Peyer's patch (tissue), 4 donors: ENCODE data around the gene MIA. TPM values are rescaled to one million over a fixed set of nuclear protein-coding genes. Genes with fewer than 3 reads are reported as not detected.
A peak's percentile ranks its signal among the peaks of the same experiment; 100 is the strongest.
"Not testable (repeated sequence)": the region's sequence is repeated elsewhere in the genome, so short reads cannot be mapped to it uniquely, and the experiment has no call there.

Experiments used
- DNase-seq, 3 donors: peaks; one replicate each; pipeline ENCODE4 v3.0.0-alpha.2; 2017 to 2019
- H3K27ac ChIP-seq, 4 donors: fragments of 200-600 bp; sonication (generic); one replicate each; pipeline ENCODE4 v1.5.1; 2016 to 2019
- H3K27me3 ChIP-seq, 2 donors: fragments of 200-600 bp; sonication (generic); one replicate each; pipeline ENCODE4 v1.5.1; 2019
- H3K36me3 ChIP-seq, 3 donors: fragments of 200-600 bp; sonication (generic); one replicate each; pipeline ENCODE4 v1.5.1; 2016 to 2019
- H3K4me1 ChIP-seq, 4 donors: fragments of 200-600 bp; sonication (generic); one replicate each; pipeline ENCODE4 v1.5.1; 2016 to 2019
- H3K4me3 ChIP-seq, 4 donors: fragments of 200-600 bp; sonication (generic); 1 replicate in 3 of 4; 2 replicates in 1 of 4; pipeline ENCODE4 v1.5.1; 2016 to 2019; ENCODE audit warnings: mild to moderate bottlenecking in 1 of 4
- H3K9me3 ChIP-seq, 4 donors: fragments of 200-600 bp; sonication (generic); one replicate each; pipeline ENCODE4 v1.5.1; 2016 to 2019; ENCODE audit warnings: mild to moderate bottlenecking in 1 of 4
- CTCF ChIP-seq, 6 experiments: fragments of 450-650 bp in 4 of 6; fragments of 200-600 bp in 2 of 6; sonication (generic) in 1 of 6; IDR thresholded peaks; one replicate each; pipeline ENCODE4 v1.5.1; 2017 to 2019; ENCODE audit warnings: antibody characterized with exemption in 6 of 6, mild to moderate bottlenecking in 3 of 6, moderate library complexity in 1 of 6
- POLR2A ChIP-seq, 2 donors: fragments of 450-650 bp; IDR thresholded peaks; one replicate each; pipeline ENCODE4 v1.5.1; 2017; ENCODE audit warnings: antibody characterized with exemption in 2 of 2, mild to moderate bottlenecking in 2 of 2, moderate library complexity in 2 of 2
- total RNA-seq, 4 donors: library from RNA; depleted of rRNA; stranded (reverse); fragments of >200 nt; gene quantifications; one replicate each; pipeline ENCODE4 v1.1.0, GENCODE V29; 2016

The MIA gene
- total RNA-seq, 4 donors from 2014 or later: 4.0 TPM; not detected in 3

GRCh38 chr19:40813182-40813581, 37.9 kb downstream of the MIA start:
- Histone ChIP-seq H3K36me3 (peaks cover 0 to 9% (median 0%) of the 10 kb centered on the region in 3 donors), H3K9me3 (no peaks in the 10 kb centered on the region), H3K4me1 (peaks cover 0 to 34% (median 4%) of the 10 kb centered on the region in 4 donors), H3K27ac (peak overlapping the region in 1 of 4 donors; percentile 50), H3K4me3 (no peak overlapping the region), H3K27me3 (no peaks in the 10 kb centered on the region)
- TF ChIP-seq CTCF (IDR thresholded peaks at IDR 0.05) (no peak), POLR2A (IDR thresholded peaks at IDR 0.05) (no peak)
- no peak for DNase-seq

GRCh38 chr19:40815223-40815622, 39.9 kb downstream of the MIA start:
- no peak overlapping the region for H3K4me3 ChIP-seq
- H3K9me3 ChIP-seq: no peaks in the 10 kb centered on the region
- no peaks in the 10 kb centered on the region for H3K27me3 ChIP-seq
- no peak overlapping the region for H3K27ac ChIP-seq
- no peak for TF ChIP-seq CTCF (IDR thresholded peaks at IDR 0.05)
- H3K36me3 ChIP-seq: no peaks in the 10 kb centered on the region
- DNase-seq: peak in 1 of 3 donors; percentile 39
- peaks cover 0 to 35% (median 4%) of the 10 kb centered on the region in 4 donors for H3K4me1 ChIP-seq

GRCh38 chr19:40818480-40819399, 43.4 kb downstream of the MIA start:
- peaks cover 0 to 27% (median 0%) of the 10 kb centered on the region in 4 donors for H3K4me1 ChIP-seq
- H3K36me3 ChIP-seq, H3K9me3 ChIP-seq, H3K27me3 ChIP-seq: not testable (repeated sequence)
- peak overlapping the region in 2 of 4 donors; percentile 31 to 34 for H3K4me3 ChIP-seq
- TF ChIP-seq CTCF (IDR thresholded peaks at IDR 0.05): peak in 5 of 6 experiments; percentile 20 to 43 (median 34)
- peak overlapping the region in 3 of 4 donors; percentile 12 to 69 (median 50) for H3K27ac ChIP-seq
- DNase-seq: peak; percentile 77 to 91 (median 85)

GRCh38 chr19:40819479-40820234, 44.3 kb downstream of the MIA start:
- Histone ChIP-seq H3K4me1 (peaks cover 0 to 27% (median 0%) of the 10 kb centered on the region in 4 donors), H3K27ac (peak overlapping the region in 3 of 4 donors; percentile 5 to 69 (median 50))
- H3K36me3 ChIP-seq, H3K4me3 ChIP-seq, H3K27me3 ChIP-seq, H3K9me3 ChIP-seq: not testable (repeated sequence)
- TF ChIP-seq CTCF (IDR thresholded peaks at IDR 0.05): peak; percentile 72 to 99 (median 86)
- peak in 2 of 3 donors; percentile 58 to 77 for DNase-seq

- H3K36me3 ChIP-seq: peaks cover 0 to 2% (median 0%) of the 10 kb centered on the region in 3 donors
- H3K27ac ChIP-seq: peak overlapping the region in 1 of 4 donors; percentile 30
- H3K4me3 ChIP-seq: no peak overlapping the region
- no peak for TF ChIP-seq CTCF (IDR thresholded peaks at IDR 0.05)
- TF ChIP-seq POLR2A (IDR thresholded peaks at IDR 0.05): no peak
- peaks cover 0 to 27% (median 0%) of the 10 kb centered on the region in 4 donors for H3K4me1 ChIP-seq
- H3K9me3 ChIP-seq: no peaks in the 10 kb centered on the region
- H3K27me3 ChIP-seq: no peaks in the 10 kb centered on the region
- no peak for DNase-seq
Observed at GRCh38 chr19:40822161-40822560, 46.8 kb downstream of the MIA start.

GRCh38 chr19:40822704-40823553, 47.6 kb downstream of the MIA start:
- peak overlapping the region in 1 of 4 donors; percentile 30 for H3K27ac ChIP-seq
- peaks cover 0 to 27% (median 0%) of the 10 kb centered on the region in 4 donors for H3K4me1 ChIP-seq
- H3K36me3 ChIP-seq, DNase-seq, H3K27me3 ChIP-seq, H3K9me3 ChIP-seq, H3K4me3 ChIP-seq: not testable (repeated sequence)

GRCh38 chr19:40824916-40825315, 49.6 kb downstream of the MIA start:
- not testable (repeated sequence) for H3K4me3 ChIP-seq, H3K27me3 ChIP-seq, H3K27ac ChIP-seq, DNase-seq, H3K9me3 ChIP-seq, H3K4me1 ChIP-seq, H3K36me3 ChIP-seq
